Measurements from ENCODE around the gene PRDX2. TPM values are rescaled to one million over a fixed set of nuclear protein-coding genes. Genes with fewer than 3 reads are reported as not detected.

PRDX2 gene
- total RNA-seq, 1 donor from 2014 or later = 280 TPM

- peak overlapping the region; percentile 86 for H3K4me3 Mint-ChIP-seq
- no peaks in the 10 kb centered on the region for H3K27me3 Mint-ChIP-seq (ENCODE audit: insufficient read depth)
- H3K36me3 Mint-ChIP-seq (ENCODE audit: low read depth) = no peaks in the 10 kb centered on the region
- H3K27ac Mint-ChIP-seq = peak overlapping the region; percentile 86
- intact Hi-C loops (cut with micrococcal nuclease) = loop anchor here (1.0 to 5.0 kb wide), 2 partner anchors 11 to 56 kb away; partner anchors contain the start of gene TNPO2
- no peaks in the 10 kb centered on the region for H3K9me3 Mint-ChIP-seq
- peaks cover 44% of the 10 kb centered on the region for H3K4me1 Mint-ChIP-seq (ENCODE audit: low read depth)
- peak; percentile 32 for DNase-seq (ENCODE audit: low spot score)
Measured at GRCh38 chr19:12778017-12778904, 23.3 kb downstream of the PRDX2 start.

GRCh38 chr19:12777217-12778016 is 24.2 kb downstream of the PRDX2 start:
- Mint-ChIP-seq H3K36me3 (ENCODE audit: low read depth) (no peaks in the 10 kb centered on the region), H3K27me3 (ENCODE audit: insufficient read depth) (no peaks in the 10 kb centered on the region), H3K9me3 (no peaks in the 10 kb centered on the region), H3K4me1 (ENCODE audit: low read depth) (peaks cover 44% of the 10 kb centered on the region), H3K4me3 (peak overlapping the region; percentile 86), H3K27ac (peak overlapping the region; percentile 86)
- intact Hi-C loops (cut with micrococcal nuclease) = loop anchor here (1.0 to 5.0 kb wide), 4 partner anchors 12 to 70 kb away; partner anchors contain the start of gene TNPO2
- DNase-seq (ENCODE audit: low spot score) = peak; percentile 78

- peak; percentile 18 for DNase-seq (ENCODE audit: low spot score)
- Mint-ChIP-seq H3K9me3 (no peaks in the 10 kb centered on the region), H3K27ac (peak within 1 kb of the TSS; percentile 55), H3K4me3 (peak within 1 kb of the TSS; percentile 78), H3K4me1 (ENCODE audit: low read depth) (peaks cover 31% of the 10 kb centered on the region), H3K27me3 (ENCODE audit: insufficient read depth) (no peaks in the 10 kb centered on the region), H3K36me3 (ENCODE audit: low read depth) (peaks cover 2% of the 10 kb centered on the region)
- intact Hi-C loops (cut with micrococcal nuclease) = loop anchor here (1.0 to 5.0 kb wide), 2 partner anchors 9 to 53 kb away; partner anchors contain the start of gene TNPO2
Measured at GRCh38 chr19:12774588-12775555, 26.7 kb downstream of the PRDX2 start, which contains the start of gene HOOK2. HOOK2 (minus strand) TSS chr19:12775552; CDS start chr19:12775449, 103 bp downstream.

GRCh38 chr19:12773571-12773970 is 28.0 kb downstream of the PRDX2 start:
- Mint-ChIP-seq H3K9me3 (no peaks in the 10 kb centered on the region), H3K27me3 (ENCODE audit: insufficient read depth) (no peaks in the 10 kb centered on the region), H3K36me3 (ENCODE audit: low read depth) (peaks cover 2% of the 10 kb centered on the region), H3K27ac (no peak overlapping the region), H3K4me3 (peak overlapping the region; percentile 50), H3K4me1 (ENCODE audit: low read depth) (peaks cover 18% of the 10 kb centered on the region)
- intact Hi-C loops (cut with micrococcal nuclease) = no loop called here
- DNase-seq (ENCODE audit: low spot score) = no peak

GRCh38 chr19:12772323-12772722 is 29.3 kb downstream of the PRDX2 start:
- DNase-seq (ENCODE audit: low spot score) = no peak
- intact Hi-C loops (cut with micrococcal nuclease) = no loop called here
- Mint-ChIP-seq H3K27me3 (ENCODE audit: insufficient read depth) (no peaks in the 10 kb centered on the region), H3K4me1 (ENCODE audit: low read depth) (peaks cover 10% of the 10 kb centered on the region), H3K36me3 (ENCODE audit: low read depth) (peaks cover 2% of the 10 kb centered on the region), H3K9me3 (no peaks in the 10 kb centered on the region), H3K27ac (no peak overlapping the region), H3K4me3 (no peak overlapping the region)

GRCh38 chr19:12770922-12771321 is 30.7 kb downstream of the PRDX2 start:
- no peak for DNase-seq (ENCODE audit: low spot score)
- Mint-ChIP-seq H3K4me1 (ENCODE audit: low read depth) (peaks cover 8% of the 10 kb centered on the region), H3K27ac (no peak overlapping the region), H3K4me3 (no peak overlapping the region), H3K27me3 (ENCODE audit: insufficient read depth) (no peaks in the 10 kb centered on the region), H3K9me3 (no peaks in the 10 kb centered on the region), H3K36me3 (ENCODE audit: low read depth) (peaks cover 2% of the 10 kb centered on the region)
- intact Hi-C loops (cut with micrococcal nuclease) = no loop called here

GRCh38 chr19:12769689-12770088 is 31.9 kb downstream of the PRDX2 start:
- peak; percentile 26 for DNase-seq (ENCODE audit: low spot score)
- H3K27me3 Mint-ChIP-seq (ENCODE audit: insufficient read depth) = no peaks in the 10 kb centered on the region
- H3K27ac Mint-ChIP-seq = no peak overlapping the region
- peaks cover 8% of the 10 kb centered on the region for H3K4me1 Mint-ChIP-seq (ENCODE audit: low read depth)
- no peaks in the 10 kb centered on the region for H3K9me3 Mint-ChIP-seq
- H3K36me3 Mint-ChIP-seq (ENCODE audit: low read depth) = peaks cover 2% of the 10 kb centered on the region
- no peak overlapping the region for H3K4me3 Mint-ChIP-seq
- intact Hi-C loops (cut with micrococcal nuclease) = no loop called here

- H3K36me3 Mint-ChIP-seq (ENCODE audit: low read depth) = peaks cover 2% of the 10 kb centered on the region
- H3K27ac Mint-ChIP-seq = no peak overlapping the region
- no peaks in the 10 kb centered on the region for H3K9me3 Mint-ChIP-seq
- DNase-seq (ENCODE audit: low spot score) = no peak
- no peaks in the 10 kb centered on the region for H3K27me3 Mint-ChIP-seq (ENCODE audit: insufficient read depth)
- H3K4me1 Mint-ChIP-seq (ENCODE audit: low read depth) = no peaks in the 10 kb centered on the region
- intact Hi-C loops (cut with micrococcal nuclease) = no loop called here
- H3K4me3 Mint-ChIP-seq = no peak overlapping the region
Measured at GRCh38 chr19:12767666-12768065, 33.9 kb downstream of the PRDX2 start.

GRCh38 chr19:12767150-12767549 is 34.5 kb downstream of the PRDX2 start:
- Mint-ChIP-seq H3K27ac (no peak overlapping the region), H3K27me3 (ENCODE audit: insufficient read depth) (no peaks in the 10 kb centered on the region), H3K4me1 (ENCODE audit: low read depth) (no peaks in the 10 kb centered on the region), H3K4me3 (no peak overlapping the region), H3K9me3 (no peaks in the 10 kb centered on the region), H3K36me3 (ENCODE audit: low read depth) (peaks cover 2% of the 10 kb centered on the region)
- intact Hi-C loops (cut with micrococcal nuclease) = no loop called here
- DNase-seq (ENCODE audit: low spot score) = no peak

GRCh38 chr19:12766051-12766521 is 35.5 kb downstream of the PRDX2 start:
- Mint-ChIP-seq H3K9me3 (no peaks in the 10 kb centered on the region), H3K4me3 (peak overlapping the region; percentile 51), H3K27me3 (ENCODE audit: insufficient read depth) (no peaks in the 10 kb centered on the region), H3K4me1 (ENCODE audit: low read depth) (no peaks in the 10 kb centered on the region), H3K27ac (no peak overlapping the region), H3K36me3 (ENCODE audit: low read depth) (peaks cover 2% of the 10 kb centered on the region)
- intact Hi-C loops (cut with micrococcal nuclease) = loop anchor here (1.0 kb wide), 3 partner anchors 9 to 81 kb away; partner anchors contain the start of gene HOOK2
- DNase-seq (ENCODE audit: low spot score) = peak; percentile 78

- Mint-ChIP-seq H3K4me3 (no peak overlapping the region), H3K36me3 (ENCODE audit: low read depth) (no peaks in the 10 kb centered on the region), H3K4me1 (ENCODE audit: low read depth) (no peaks in the 10 kb centered on the region), H3K9me3 (no peaks in the 10 kb centered on the region), H3K27me3 (ENCODE audit: insufficient read depth) (peaks cover 3% of the 10 kb centered on the region), H3K27ac (no peak overlapping the region)
- intact Hi-C loops (cut with micrococcal nuclease) = no loop called here
- no peak for DNase-seq (ENCODE audit: low spot score)
Measured at GRCh38 chr19:12764698-12765097, 36.9 kb downstream of the PRDX2 start.

- Mint-ChIP-seq H3K27ac (no peak overlapping the region), H3K27me3 (ENCODE audit: insufficient read depth) (peaks cover 8% of the 10 kb centered on the region), H3K9me3 (no peaks in the 10 kb centered on the region), H3K36me3 (ENCODE audit: low read depth) (no peaks in the 10 kb centered on the region), H3K4me1 (ENCODE audit: low read depth) (no peaks in the 10 kb centered on the region), H3K4me3 (no peak overlapping the region)
- no peak for DNase-seq (ENCODE audit: low spot score)
- intact Hi-C loops (cut with micrococcal nuclease) = no loop called here
Measured at GRCh38 chr19:12763100-12763499, 38.5 kb downstream of the PRDX2 start.
